Right renal pelvis (tissue), 4 donors: Measurements from ENCODE around the gene OTOGL. TPM values are rescaled to one million over a fixed set of nuclear protein-coding genes. Genes with fewer than 3 reads are reported as not detected.
"Not testable (repeated sequence)": the region's sequence is repeated elsewhere in the genome, so short reads cannot be mapped to it uniquely, and the experiment has no call there.

Experiments used
- DNase-seq, 4 donors: peaks; one replicate each; pipeline ENCODE4 v3.0.0-alpha.2; 2013; ENCODE audit warnings: low read depth in 4 of 4, low spot score in 3 of 4, missing footprints in 1 of 4
- polyA plus RNA-seq, 4 donors: library from polyadenylated mRNA; unstranded; fragments of 120-200 nt; gene quantifications; one replicate each; pipeline ENCODE4 v1.2.1, GENCODE V29; 2013; ENCODE audit not compliant: insufficient read length in 4 of 4

The OTOGL gene
- polyA plus RNA-seq, 4 donors = 0.55 to 1.0 (median 0.74) TPM

DNA sequence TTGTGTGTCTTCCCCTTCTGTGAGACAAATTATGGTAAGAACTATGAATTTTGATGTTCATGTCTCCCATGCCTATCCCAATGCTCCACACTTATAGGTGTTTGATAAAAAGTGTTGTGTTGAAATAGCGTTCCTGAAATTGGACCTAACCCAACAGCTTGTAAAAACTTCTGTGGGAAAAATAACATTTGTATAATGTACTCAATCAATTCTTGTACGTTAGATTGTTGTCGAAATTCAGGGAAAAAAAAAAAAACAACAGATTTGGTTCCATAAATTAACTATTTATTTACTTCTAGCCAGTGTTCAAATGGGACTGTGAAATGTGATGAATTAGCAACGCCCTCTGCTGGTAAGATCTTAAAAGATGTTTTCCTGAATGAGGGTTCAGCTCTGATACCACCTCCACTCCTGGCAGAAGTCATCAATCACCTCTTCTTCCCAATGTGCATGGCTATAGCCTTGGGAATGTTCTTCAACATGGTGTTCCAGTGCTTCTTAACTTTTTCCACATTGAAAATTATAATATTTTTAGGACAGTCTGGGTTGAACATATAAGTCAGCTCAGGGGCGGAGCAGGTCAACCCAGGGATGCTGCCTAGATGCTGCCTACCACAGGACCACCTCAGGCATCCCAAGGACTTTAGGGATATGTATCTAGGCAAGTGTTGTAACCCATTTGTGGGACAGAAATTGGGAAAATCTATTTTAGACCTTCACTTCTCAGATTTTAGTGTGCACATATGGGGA lies 170.6 kb downstream of the OTOGL start:
- peak; percentile 13 to 26 (median 18) for DNase-seq

DNA sequence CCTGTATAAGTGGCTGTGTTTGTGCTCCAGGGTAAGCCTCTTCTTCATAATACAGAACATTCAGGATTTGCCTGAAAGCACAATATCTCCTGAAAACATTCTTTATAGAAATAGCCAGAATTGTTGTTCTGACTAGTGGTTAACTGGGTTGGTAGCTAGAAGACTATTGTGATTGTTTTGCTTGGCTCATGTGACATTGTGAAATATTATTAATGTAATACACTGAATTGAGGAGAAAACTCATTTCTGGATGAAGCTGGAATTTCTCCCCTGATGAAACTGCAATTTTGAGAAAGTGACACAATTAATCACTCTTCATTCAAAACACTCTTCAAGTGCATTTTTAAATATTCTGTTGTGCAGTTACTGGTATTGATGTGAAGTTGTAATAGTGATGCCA lies 172.4 kb downstream of the OTOGL start:
- no peak for DNase-seq

GRCh38 chr12:80272387-80272915 lies 173.1 kb downstream of the OTOGL start:
- DNase-seq = no peak

DNA sequence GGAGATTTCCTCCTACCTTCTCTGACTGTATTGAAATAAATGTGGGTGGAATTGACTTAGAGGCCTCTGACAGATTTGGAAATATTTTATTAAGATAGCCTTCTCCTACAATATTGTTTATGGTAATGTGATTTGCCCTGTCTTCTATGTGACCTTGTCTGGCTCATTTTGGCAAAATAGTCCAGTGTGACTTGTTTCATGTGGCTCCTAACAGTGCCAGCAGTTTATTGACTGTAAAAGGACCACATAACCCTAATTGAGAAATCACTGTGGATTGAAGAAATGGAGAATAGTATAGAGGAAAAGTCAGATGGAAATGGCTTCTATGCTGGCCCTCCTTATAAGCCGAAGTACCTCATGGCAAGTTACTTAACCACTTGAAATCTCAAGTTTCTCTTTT lies 173.8 kb downstream of the OTOGL start:
- no peak for DNase-seq

GRCh38 chr12:80277732-80278131 lies 178.4 kb downstream of the OTOGL start:
- no peak for DNase-seq

DNA sequence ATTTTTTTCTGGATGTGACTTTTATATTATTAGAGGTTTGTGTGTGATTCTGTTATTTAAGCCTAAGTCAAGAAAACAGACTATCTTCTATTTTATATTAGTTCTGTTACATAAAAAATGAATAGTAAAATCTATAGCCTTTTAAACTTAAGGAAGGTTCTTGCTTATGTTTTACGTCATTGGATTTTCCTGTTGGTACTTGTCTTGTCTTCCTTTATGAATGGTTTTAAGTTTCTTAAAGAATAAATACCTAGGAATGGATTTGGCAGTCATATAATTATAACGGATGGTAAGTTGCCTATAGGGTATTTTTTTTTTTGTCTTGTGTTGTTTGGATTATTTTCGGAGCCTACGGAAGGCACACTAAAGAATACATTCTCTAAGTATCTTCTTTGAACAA lies 182.9 kb downstream of the OTOGL start:
- DNase-seq = no peak

GRCh38 chr12:80282761-80283160 lies 183.4 kb downstream of the OTOGL start:
- DNase-seq = no peak

- DNase-seq = no peak
These were observed 191.9 kb downstream of the OTOGL start for GRCh38 chr12:80291108-80291754.

GRCh38 chr12:80293347-80293746 lies 194.0 kb downstream of the OTOGL start:
- no peak for DNase-seq

GRCh38 chr12:80293759-80294158 lies 194.4 kb downstream of the OTOGL start:
- DNase-seq = no peak

- DNase-seq = no peak
These were observed 199.9 kb downstream of the OTOGL start for GRCh38 chr12:80299219-80299618.

- no peak for DNase-seq
These were observed 200.6 kb downstream of the OTOGL start for GRCh38 chr12:80299976-80300375.

DNA sequence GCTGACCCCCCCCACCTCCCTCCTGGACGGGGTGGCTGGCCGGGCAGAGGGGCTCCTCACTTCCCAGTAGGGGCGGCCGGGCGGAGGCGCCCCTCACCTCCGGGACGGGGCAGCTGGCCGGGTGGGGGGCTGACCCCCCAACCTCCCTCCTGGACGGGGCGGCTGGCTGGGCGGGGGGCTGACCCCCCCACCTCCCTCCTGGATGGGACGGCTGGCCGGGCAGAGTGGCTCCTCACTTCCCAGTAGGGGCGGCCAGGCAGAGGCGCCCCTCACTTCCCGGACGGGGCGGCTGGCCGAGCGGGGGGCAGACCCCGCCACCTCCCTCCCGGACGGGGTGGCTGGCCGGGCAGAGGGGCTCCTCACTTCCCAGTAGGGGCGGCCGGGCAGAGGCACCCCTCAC lies 208.1 kb downstream of the OTOGL start:
- not testable (repeated sequence) for DNase-seq

- DNase-seq = no peak
These were observed 213.9 kb downstream of the OTOGL start for GRCh38 chr12:80313209-80313608.

- DNase-seq = no peak
These were observed 215.4 kb downstream of the OTOGL start for GRCh38 chr12:80314741-80315140.

DNA sequence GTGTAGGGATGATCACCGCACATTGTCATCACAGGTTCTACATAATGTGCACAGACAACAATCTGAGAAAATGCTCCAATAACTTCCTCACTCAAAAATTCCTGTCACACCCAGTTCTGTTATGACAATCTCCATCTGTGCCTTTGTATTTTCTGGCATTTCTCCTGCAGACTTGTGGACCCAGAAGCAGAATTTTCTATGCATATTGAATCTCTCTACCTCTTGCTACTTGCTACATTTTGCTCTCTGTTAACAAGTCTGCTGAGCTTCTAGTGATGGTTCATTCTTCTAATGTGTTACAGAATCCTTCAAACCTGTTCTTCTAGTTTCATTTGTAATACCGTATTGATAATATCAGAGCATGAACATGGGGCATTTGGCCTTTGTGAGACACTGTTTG lies 216.9 kb downstream of the OTOGL start:
- no peak for DNase-seq

DNA sequence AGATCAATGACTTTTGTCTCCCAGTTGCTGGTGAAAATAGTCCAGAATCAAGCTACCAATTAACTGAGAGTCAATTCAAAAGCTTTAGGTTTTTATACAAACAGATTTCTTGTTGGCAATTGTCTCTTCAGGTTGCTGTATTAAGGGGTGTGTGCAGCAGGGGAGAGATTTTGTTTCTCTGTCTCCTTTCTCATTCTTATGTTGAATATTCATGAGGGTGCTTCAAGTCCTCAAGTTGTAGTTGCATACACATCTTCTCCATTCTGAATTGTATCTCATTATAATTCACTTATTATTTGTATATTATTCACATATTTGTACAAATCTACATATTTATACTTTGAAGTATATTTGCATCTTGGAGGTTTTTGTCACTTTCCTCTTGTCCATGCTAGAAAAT lies 218.0 kb downstream of the OTOGL start:
- no peak for DNase-seq

DNA sequence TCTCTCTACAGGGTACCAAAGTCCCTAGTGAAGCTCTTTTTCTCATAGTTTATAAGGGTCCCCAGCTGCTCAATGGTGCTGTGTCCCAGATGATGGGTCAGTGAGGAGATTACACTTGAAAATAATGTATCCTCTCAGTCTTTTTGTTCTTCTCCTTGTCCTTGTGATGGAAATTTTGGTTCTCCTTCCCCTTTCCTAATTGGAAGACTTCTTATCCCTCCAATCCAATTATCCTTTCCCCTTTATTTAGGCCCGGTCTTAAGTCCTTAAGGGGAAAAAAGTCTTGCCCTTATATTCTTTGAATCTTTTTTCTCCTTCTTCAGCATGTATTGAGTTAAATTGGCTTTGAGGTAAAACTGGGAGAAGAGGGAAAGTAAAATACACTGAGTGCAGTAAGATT lies 218.6 kb downstream of the OTOGL start:
- DNase-seq = no peak

DNA sequence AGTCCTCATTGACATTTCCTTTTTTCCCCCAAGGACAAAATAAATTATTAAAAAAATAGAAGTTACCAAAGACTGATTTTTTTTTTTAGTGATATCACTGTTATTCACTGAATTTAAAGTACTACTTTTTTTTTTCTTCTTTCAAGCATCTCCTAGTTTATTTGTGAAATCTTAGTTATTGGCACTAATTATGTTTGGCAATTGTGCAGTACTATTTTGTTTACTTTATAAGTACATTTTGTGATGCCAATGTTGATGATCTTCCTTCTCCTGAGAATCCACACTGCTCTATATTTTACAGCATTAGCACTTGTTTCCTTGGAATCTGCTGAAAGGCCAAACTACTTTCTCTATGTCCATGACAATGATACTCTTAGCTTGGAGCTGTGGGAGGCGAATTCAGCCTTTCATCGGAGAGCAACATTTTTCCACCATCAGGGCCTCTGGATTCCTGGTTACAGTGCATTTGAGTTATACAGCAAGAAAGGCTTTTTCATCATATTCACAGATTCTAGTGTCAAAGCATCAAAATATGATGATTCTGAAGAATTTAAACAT lies 220.9 kb downstream of the OTOGL start:
- DNase-seq = no peak

- DNase-seq = no peak
These were observed 222.3 kb downstream of the OTOGL start for GRCh38 chr12:80321653-80322052.

DNA sequence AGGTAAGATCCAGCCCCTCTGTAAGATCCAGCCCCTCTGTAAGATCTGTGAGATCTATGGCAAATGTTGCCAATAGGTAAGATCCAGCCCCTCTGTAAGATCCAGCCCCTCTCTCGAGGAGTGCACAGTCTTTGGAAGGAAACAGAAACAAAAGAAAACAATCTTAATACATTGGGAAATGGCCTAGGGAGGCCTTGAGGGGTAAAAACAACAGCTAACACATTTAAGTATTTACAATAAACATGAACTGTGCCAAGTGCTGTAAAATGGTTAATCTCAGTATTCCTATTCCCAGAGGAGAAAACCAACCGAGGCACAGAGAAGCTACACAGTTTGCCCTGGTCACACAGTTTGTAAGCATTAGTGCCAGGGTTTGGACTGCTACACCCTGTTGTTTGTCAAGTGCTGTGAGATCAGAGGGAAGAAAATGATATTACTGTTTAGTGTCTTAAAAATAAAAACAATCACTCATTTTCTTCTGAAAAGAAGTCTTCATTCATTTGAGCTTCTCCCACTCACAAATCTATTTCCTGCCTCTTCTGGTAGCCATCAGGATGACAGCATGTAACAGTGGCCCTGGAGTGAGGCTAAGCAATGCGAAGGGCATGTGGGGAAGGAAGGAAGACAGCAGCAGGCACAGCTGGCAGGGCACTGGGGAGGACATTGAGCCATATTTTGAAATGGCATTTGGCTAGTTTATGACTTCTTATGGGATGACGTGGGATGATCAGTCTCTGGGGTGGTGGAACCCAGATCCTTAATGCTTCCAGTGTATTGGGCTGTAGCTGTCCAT lies 226.0 kb downstream of the OTOGL start:
- no peak for DNase-seq
